Spleen (tissue), 11 donors: Measurements from ENCODE around the gene CNST. TPM values are rescaled to one million over a fixed set of nuclear protein-coding genes. Genes with fewer than 3 reads are reported as not detected.

ENCODE experiments used
- DNase-seq: peaks from one replicate; pipeline ENCODE4 v3.0.0-alpha.2; 2020
- H3K27ac ChIP-seq, 8 donors: fragments of 200-600 bp; sonication (generic) in 7 of 8; 1 replicate in 4 of 8; 2 replicates in 4 of 8; pipeline versions ENCODE4 v1.5.0 to v1.8.0; 2016 to 2021; ENCODE audit warnings: inconsistent platforms in 4 of 8, mild to moderate bottlenecking in 4 of 8, moderate library complexity in 1 of 8
- H3K27me3 ChIP-seq, 7 donors: fragments of 200-600 bp; sonication (generic) in 6 of 7; replicated peaks in 1 of 7; 1 replicate in 4 of 7; 2 replicates in 3 of 7; pipeline versions ENCODE4 v1.5.0 to v1.8.0; 2016 to 2021; ENCODE audit warnings: inconsistent platforms in 3 of 7, mild to moderate bottlenecking in 1 of 7
- H3K36me3 ChIP-seq, 6 donors: fragments of 200-600 bp; sonication (generic) in 5 of 6; 1 replicate in 4 of 6; 2 replicates in 2 of 6; pipeline versions ENCODE4 v1.5.0 to v1.8.0; 2016 to 2021; ENCODE audit warnings: inconsistent platforms in 2 of 6
- H3K4me1 ChIP-seq, 6 donors: fragments of 200-600 bp; sonication (generic) in 5 of 6; 1 replicate in 3 of 6; 2 replicates in 3 of 6; pipeline versions ENCODE4 v1.5.0 to v1.8.0; 2016 to 2021; ENCODE audit warnings: inconsistent platforms in 3 of 6
- H3K4me3 ChIP-seq, 8 donors: fragments of 200-600 bp; sonication (generic) in 7 of 8; 1 replicate in 4 of 8; 2 replicates in 4 of 8; pipeline versions ENCODE4 v1.5.0 to v1.8.0; 2016 to 2021; ENCODE audit warnings: inconsistent platforms in 4 of 8, mild to moderate bottlenecking in 4 of 8, moderate library complexity in 2 of 8
- H3K9me3 ChIP-seq, 8 donors: fragments of 200-600 bp; sonication (generic) in 7 of 8; 1 replicate in 4 of 8; 2 replicates in 4 of 8; pipeline versions ENCODE4 v1.5.0 to v1.8.0; 2016 to 2021; ENCODE audit warnings: inconsistent platforms in 4 of 8
- CTCF ChIP-seq, 11 experiments: fragments of 200-600 bp in 7 of 11; fragments of 450-650 bp in 4 of 11; sonication (generic) in 4 of 11; IDR thresholded peaks in 8 of 11; conservative IDR thresholded peaks in 3 of 11; 1 replicate in 7 of 11; 2 replicates in 4 of 11; pipeline versions ENCODE4 v1.4.0 to v1.8.0; 2016 to 2021; ENCODE audit warnings: antibody characterized with exemption in 11 of 11, inconsistent platforms in 4 of 11, mild to moderate bottlenecking in 1 of 11
- POLR2A ChIP-seq, 3 donors: fragments of 450-650 bp; IDR thresholded peaks; one replicate each; pipeline ENCODE4 v1.5.1; 2017; ENCODE audit warnings: antibody characterized with exemption in 3 of 3, mild to moderate bottlenecking in 1 of 3
- POLR2AphosphoS5 ChIP-seq, 3 donors: sonication (generic); formaldehyde crosslinking; IDR thresholded peaks; one replicate each; pipeline ENCODE4 v1.5.1; 2017; ENCODE audit warnings: antibody characterized with exemption in 3 of 3
- WGBS, 5 donors: extraction: QIAGEN DNeasy Blood & Tissue Kit in 3 of 5; methylation state at CpG; one replicate each; pipeline versions ENCODE4 v1.1.5 to v1.1.7; 2013 to 2018; 5-methylcytosine and 5-hydroxymethylcytosine counted together
- intact Hi-C: fragments of 100-400 bp; cut with DNase I; formaldehyde crosslinking; loops from one replicate; pipeline ENCODE4 v1.15.0; 2023; ENCODE audit warnings: low total_unique reads
- polyA plus RNA-seq, 3 donors: library from polyadenylated mRNA; stranded (reverse); fragments of 200-250 nt; gene quantifications; one replicate each; pipeline ENCODE4 v1.2.1, GENCODE V29; 2013
- total RNA-seq, 7 donors: library from RNA; depleted of rRNA in 3 of 7; stranded (reverse); fragments of >200 nt in 3 of 7; fragmentation: NEBNext Ultra II Directional in 4 of 7; extraction: Animal tissue kit (Norgen Biotek cat#: 25700) in 4 of 7; gene quantifications; one replicate each; pipeline versions ENCODE4 v1.1.0 to v1.2.1, GENCODE V29; 2016 to 2021
- donor health status: healthy with polysubstance abuse.
- donor health status: DM: no; HTN: no; CAD: no; lungs with moderate emphysema.
- donor health status: DM: no; HTN: no; CAD: no.
- donor health status: Bipolar disorder and iron deficiency.
- donor health status: healthy.
- donor health status: DM: no; HTN: no; CAD: no.
- donor health status: DM: yes; HTN: yes; CAD: no.

The CNST gene
- total and polyA plus RNA-seq, 10 donors = 7.5 to 40.5 (median 30.0) TPM

GRCh38 chr1:246537441-246537840 lies 28.8 kb upstream of the CNST start:
- DNase-seq = no peak
- no peak overlapping the region for H3K4me3 ChIP-seq
- no peak overlapping the region for H3K27ac ChIP-seq
- peaks cover 0 to 5% (median 0%) of the 10 kb centered on the region in 8 donors for H3K9me3 ChIP-seq
- intact Hi-C loops = no loop called here
- TF ChIP-seq POLR2AphosphoS5 (IDR thresholded peaks at IDR 0.05) (no peak), POLR2A (IDR thresholded peaks at IDR 0.05) (no peak), CTCF (IDR thresholded peaks at IDR 0.05 in 8 of 11, conservative IDR thresholded peaks at IDR 0.05 in 3 of 11) (no peak)
- peaks cover 0 to 45% (median 30%) of the 10 kb centered on the region in 6 donors for H3K36me3 ChIP-seq
- no peaks in the 10 kb centered on the region for H3K27me3 ChIP-seq
- 76 to 84% (median 82%) methylated on average over 7 of the region's 7 CpGs for WGBS, 5 donors
- H3K4me1 ChIP-seq = no peaks in the 10 kb centered on the region

- DNase-seq = no peak
- WGBS, 5 donors = 85 to 96% (median 94%) methylated on average over 3 of the region's 3 CpGs
- intact Hi-C loops = no loop called here
Observed at GRCh38 chr1:246537887-246538286, 28.4 kb upstream of the CNST start.

GRCh38 chr1:246540738-246541491 lies 25.3 kb upstream of the CNST start:
- H3K27ac ChIP-seq = no peak overlapping the region
- H3K27me3 ChIP-seq = no peaks in the 10 kb centered on the region
- peaks cover 0 to 79% (median 56%) of the 10 kb centered on the region in 6 donors for H3K36me3 ChIP-seq
- WGBS, 5 donors = 85 to 95% (median 93%) methylated on average over 7 of the region's 7 CpGs
- intact Hi-C loops = no loop called here
- no peaks in the 10 kb centered on the region for H3K9me3 ChIP-seq
- TF ChIP-seq POLR2A (IDR thresholded peaks at IDR 0.05) (no peak), CTCF (IDR thresholded peaks at IDR 0.05 in 8 of 11, conservative IDR thresholded peaks at IDR 0.05 in 3 of 11) (no peak), POLR2AphosphoS5 (IDR thresholded peaks at IDR 0.05) (no peak)
- H3K4me3 ChIP-seq = no peak overlapping the region
- H3K4me1 ChIP-seq = no peaks in the 10 kb centered on the region
- DNase-seq = no peak

More at GRCh38 chr1:246537887-246538286, 28.4 kb upstream of the CNST start:
- no peak overlapping the region for H3K27ac ChIP-seq
- H3K9me3 ChIP-seq = peaks cover 0 to 3% (median 0%) of the 10 kb centered on the region in 8 donors
- H3K27me3 ChIP-seq = no peaks in the 10 kb centered on the region
- TF ChIP-seq POLR2AphosphoS5 (IDR thresholded peaks at IDR 0.05) = no peak
- no peak for TF ChIP-seq POLR2A (IDR thresholded peaks at IDR 0.05)
- no peak for TF ChIP-seq CTCF (IDR thresholded peaks at IDR 0.05 in 8 of 11, conservative IDR thresholded peaks at IDR 0.05 in 3 of 11)
- no peaks in the 10 kb centered on the region for H3K4me1 ChIP-seq
- H3K36me3 ChIP-seq = peaks cover 0 to 49% (median 33%) of the 10 kb centered on the region in 6 donors
- no peak overlapping the region for H3K4me3 ChIP-seq

GRCh38 chr1:246544001-246544400 lies 22.3 kb upstream of the CNST start:
- TF ChIP-seq CTCF (IDR thresholded peaks at IDR 0.05 in 8 of 11, conservative IDR thresholded peaks at IDR 0.05 in 3 of 11) (no peak), POLR2AphosphoS5 (IDR thresholded peaks at IDR 0.05) (no peak), POLR2A (IDR thresholded peaks at IDR 0.05) (no peak)
- no peaks in the 10 kb centered on the region for H3K4me1 ChIP-seq
- 89 to 100% (median 97%) methylated on average over 1 of the region's 1 CpG for WGBS, 5 donors
- no peaks in the 10 kb centered on the region for H3K9me3 ChIP-seq
- intact Hi-C loops = no loop called here
- H3K4me3 ChIP-seq = no peak overlapping the region
- H3K27me3 ChIP-seq = no peaks in the 10 kb centered on the region
- H3K36me3 ChIP-seq = peaks cover 0 to 100% (median 74%) of the 10 kb centered on the region in 6 donors
- no peak for DNase-seq
- no peak overlapping the region for H3K27ac ChIP-seq
